PC-3 (cell line): Measurements from ENCODE around the gene FGFRL1. TPM values are rescaled to one million over a fixed set of nuclear protein-coding genes. Genes with fewer than 3 reads are reported as not detected.
"Not testable (repeated sequence)": the region's sequence is repeated elsewhere in the genome, so short reads cannot be mapped to it uniquely, and the experiment has no call there.

Experiments
- ATAC-seq: fragments of 200-7000 bp; cut with Tn5 transposase; 2 replicates; pipeline ENCODE4 v1.9.1; 2020; ENCODE audit warnings: mild to moderate bottlenecking, moderate library complexity
- BruUV-seq: library from RNA; stranded (reverse); fragments of 400-500 nt; replicated peaks from 2 replicates; lab custom pipeline; 2021; lab: Mats Ljungman, UMichigan
- CTCF ChIA-PET: fragments of 300-600 bp; sonication (Branson Sonifier 250); formaldehyde crosslinking; loops from one replicate; lab custom pipeline; 2022; ENCODE audit warnings: antibody characterized with exemption; lab: Charles Lee
- POLR2A ChIA-PET: fragments of 300-600 bp; sonication (Branson Sonifier 250); formaldehyde crosslinking; loops from one replicate; lab custom pipeline; 2022; ENCODE audit warnings: antibody characterized with exemption; ENCODE audit not compliant: unreplicated experiment; lab: Charles Lee
- DNase-seq: peaks from one replicate; pipeline ENCODE4 v3.0.0-alpha.2; 2015
- H2AFZ ChIP-seq: fragments of 300-600 bp; sonication (generic); 2 replicates; pipeline ENCODE4 v1.6.0; 2016; ENCODE audit warnings: antibody characterized with exemption, low read length
- H3F3A ChIP-seq: fragments of 300-600 bp; sonication (generic); one replicate; pipeline ENCODE4 v1.6.0; 2017; ENCODE audit warnings: antibody characterized with exemption, low read length, control low read depth, mild to moderate bottlenecking; ENCODE audit not compliant: unreplicated experiment
- H3K27ac ChIP-seq: fragments of 300-600 bp; sonication (generic); 2 replicates; pipeline ENCODE4 v1.5.1; 2016; ENCODE audit warnings: mild to moderate bottlenecking, low read length
- H3K27me3 ChIP-seq: fragments of 300-600 bp; sonication (generic); 2 replicates; pipeline ENCODE4 v1.6.1; 2016; ENCODE audit warnings: low read length, mixed read lengths
- H3K36me3 ChIP-seq: fragments of 300-600 bp; sonication (generic); 2 replicates; pipeline ENCODE4 v1.6.1; 2016; ENCODE audit warnings: low read depth, mixed run types, low read length, mixed read lengths
- H3K4me1 ChIP-seq: fragments of 300-600 bp; sonication (generic); 2 replicates; pipeline ENCODE4 v1.5.1; 2016; ENCODE audit warnings: low read length; ENCODE audit not compliant: insufficient read depth
- H3K4me2 ChIP-seq: fragments of 300-600 bp; sonication (generic); 2 replicates; pipeline ENCODE4 v1.6.0; 2016; ENCODE audit warnings: low read length
- H3K4me3 ChIP-seq: fragments of 300-600 bp; sonication (generic); 2 replicates; pipeline ENCODE4 v1.5.1; 2016; ENCODE audit warnings: mild to moderate bottlenecking, low read length, mixed read lengths
- H3K79me2 ChIP-seq: fragments of 300-600 bp; sonication (generic); 2 replicates; pipeline ENCODE4 v1.6.1; 2017; ENCODE audit warnings: low read length, mixed read lengths
- H3K9ac ChIP-seq: fragments of 300-600 bp; sonication (generic); 2 replicates; pipeline ENCODE4 v1.6.0; 2016; ENCODE audit warnings: mild to moderate bottlenecking, low read length
- H3K9me2 ChIP-seq: fragments of 300-600 bp; sonication (generic); replicated peaks from 2 replicates; pipeline ENCODE4 v1.6.1; 2016; ENCODE audit warnings: mixed run types, low read length, mixed read lengths
- H3K9me3 ChIP-seq: fragments of 300-600 bp; sonication (generic); 2 replicates; pipeline ENCODE4 v1.6.1; 2016; ENCODE audit warnings: low read length, mixed read lengths
- H4K20me1 ChIP-seq: fragments of 300-600 bp; sonication (generic); 2 replicates; pipeline ENCODE4 v1.6.1; 2016; ENCODE audit warnings: low read length, mixed read lengths
- CTCF ChIP-seq: fragments of 300-600 bp; sonication (generic); conservative IDR thresholded peaks from 2 replicates; pipeline ENCODE4 v1.5.1; 2017; ENCODE audit warnings: antibody characterized with exemption, low read depth, mild to moderate bottlenecking, low read length
- EZH2 ChIP-seq: fragments of 300-600 bp; sonication (generic); IDR thresholded peaks from one replicate; pipeline ENCODE4 v1.6.1; 2017; ENCODE audit warnings: antibody characterized with exemption, mild to moderate bottlenecking, low read length; ENCODE audit not compliant: unreplicated experiment
- EZH2phosphoT487 ChIP-seq: fragments of 300-600 bp; sonication (generic); IDR thresholded peaks from 2 replicates; pipeline ENCODE4 v1.6.1; 2018; ENCODE audit warnings: mild to moderate bottlenecking, antibody characterized with exemption, low read length, borderline replicate concordance
- intact Hi-C: fragments of 100-400 bp; cut with micrococcal nuclease; formaldehyde crosslinking; loops from 2 replicates; pipeline ENCODE4 v1.9.0; 2023
- total RNA-seq: library from RNA; depleted of rRNA; stranded (reverse); fragments of >200 nt; gene quantifications from 2 replicates; pipeline ENCODE4 v1.2.3, GENCODE V29; 2014

FGFRL1 gene
- total RNA-seq, 1 experiment from 2014 or later = 31.2 TPM

DNA sequence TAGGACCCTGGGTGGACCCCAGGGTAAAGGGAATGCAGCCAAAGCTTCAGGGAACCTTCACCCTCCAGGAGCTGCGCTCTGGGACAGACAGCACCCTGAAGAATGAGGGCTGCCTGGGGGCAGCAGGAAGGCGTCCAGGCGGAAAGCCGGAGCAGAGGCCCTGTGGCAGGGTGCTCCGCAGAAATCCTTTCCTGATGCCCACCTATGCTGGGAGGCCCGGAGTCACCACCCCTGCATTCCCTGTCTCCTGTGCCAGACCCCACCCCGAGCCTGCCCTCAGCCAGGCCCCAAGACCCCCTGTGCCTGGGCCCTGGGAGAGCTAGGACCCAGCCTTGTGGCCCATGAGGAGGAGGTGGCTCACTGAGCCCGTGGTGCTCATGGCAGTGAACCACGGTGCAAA is 36.8 kb upstream of the FGFRL1 start:
- Histone ChIP-seq H2AFZ (no peak overlapping the region), H3K9me2 (no peaks in the 10 kb centered on the region), H3K27ac (no peak overlapping the region), H3K4me3 (no peak overlapping the region), H3K27me3 (no peaks in the 10 kb centered on the region), H3K4me1 (peaks cover 18% of the 10 kb centered on the region), H3K4me2 (no peak overlapping the region), H3K9ac (no peak overlapping the region), H3K36me3 (no peaks in the 10 kb centered on the region), H3K9me3 (no peaks in the 10 kb centered on the region), H4K20me1 (no peaks in the 10 kb centered on the region; the same call in 1 of the 2 replicates), H3K79me2 (peaks cover 7% of the 10 kb centered on the region; the same call in 1 of the 2 replicates), H3F3A (no peaks in the 10 kb centered on the region)
- no TSS peak for BruUV-seq
- ATAC-seq = no peak
- ChIA-PET POLR2A (interaction anchor here (0.6 kb wide), 1 partner anchor 35 kb away, joined by 3 read pairs; no protein-coding TSS in a partner anchor), CTCF (no interaction called here)
- TF ChIP-seq CTCF = no peak
- TF ChIP-seq EZH2 = no peak
- TF ChIP-seq EZH2phosphoT487 = no peak
- no peak for DNase-seq
- intact Hi-C loops = no loop called here

- H3K9me2 ChIP-seq, H3K4me3 ChIP-seq, H3K27me3 ChIP-seq, H4K20me1 ChIP-seq, H2AFZ ChIP-seq, DNase-seq, H3K79me2 ChIP-seq, BruUV-seq, H3K36me3 ChIP-seq, H3F3A ChIP-seq, CTCF ChIA-PET, H3K27ac ChIP-seq, H3K4me2 ChIP-seq, H3K9me3 ChIP-seq, POLR2A ChIA-PET, intact Hi-C loops, H3K9ac ChIP-seq, ATAC-seq: not testable (repeated sequence)
- H3K4me1 ChIP-seq = peaks cover 15% of the 10 kb centered on the region
Measured at GRCh38 chr4:976016-976415, 35.4 kb upstream of the FGFRL1 start.

DNA sequence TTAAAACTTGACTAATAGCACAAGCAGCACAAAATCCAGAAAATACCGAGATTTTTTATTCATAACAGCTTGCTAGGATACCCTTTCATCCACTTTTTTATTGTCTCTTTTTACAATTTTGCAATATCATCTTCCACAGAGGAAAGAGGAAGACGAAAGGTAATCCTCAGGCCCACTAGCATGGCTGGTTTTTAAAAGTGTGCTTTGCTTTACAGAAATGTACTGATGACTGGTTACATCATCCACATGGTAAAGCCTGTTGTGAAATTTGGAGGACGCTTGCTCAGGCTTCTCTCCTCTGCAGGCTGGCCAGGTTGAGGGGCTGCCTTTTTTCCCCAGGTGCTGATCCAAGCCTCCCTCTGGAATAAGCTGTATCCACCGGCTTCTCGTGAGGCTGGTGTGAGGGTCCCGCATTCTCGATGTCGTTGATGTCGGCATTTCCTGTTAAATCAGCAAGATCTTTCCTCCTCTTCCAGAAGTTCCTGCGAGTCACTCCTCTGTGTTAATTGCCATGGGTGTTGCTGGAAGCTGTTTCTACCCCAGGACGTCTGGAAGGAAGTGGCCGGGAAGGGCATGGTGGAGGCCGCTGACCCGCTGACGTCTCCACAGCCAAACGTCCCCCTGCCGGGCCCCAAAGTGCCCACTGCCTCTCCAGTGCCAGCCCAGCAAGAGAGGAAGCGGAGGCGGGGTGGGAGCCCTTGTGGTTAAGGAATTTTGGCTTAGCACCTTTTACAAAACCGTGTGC is 32.3 kb upstream of the FGFRL1 start:
- Histone ChIP-seq H3K79me2 (no peaks in the 10 kb centered on the region), H3K36me3 (no peaks in the 10 kb centered on the region), H3K9me2 (no peaks in the 10 kb centered on the region), H2AFZ (no peak overlapping the region), H3K9me3 (no peaks in the 10 kb centered on the region), H3K27ac (no peak overlapping the region), H3K9ac (no peak overlapping the region), H3K4me1 (no peaks in the 10 kb centered on the region), H3K4me2 (no peak overlapping the region), H3F3A (no peaks in the 10 kb centered on the region), H4K20me1 (no peaks in the 10 kb centered on the region), H3K4me3 (no peak overlapping the region), H3K27me3 (no peaks in the 10 kb centered on the region)
- TF ChIP-seq EZH2 (no peak), CTCF (no peak), EZH2phosphoT487 (no peak)
- ChIA-PET POLR2A (no interaction called here), CTCF (no interaction called here)
- no TSS peak for BruUV-seq
- ATAC-seq = no peak
- DNase-seq = no peak
- intact Hi-C loops = no loop called here
